HEK293 (cell line): Measurements from ENCODE around the gene MYRIP.

Experiments used
- CTCF ChIA-PET: fragments of 350-600 bp; formaldehyde crosslinking; extraction: SDS; loops from one replicate; lab custom pipeline; 2021; ENCODE audit warnings: antibody characterized with exemption; lab: Yijun Ruan, JAX
- POLR2A ChIA-PET: fragments of 300-600 bp; formaldehyde crosslinking; extraction: SDS; loops from one replicate; lab custom pipeline; 2020; ENCODE audit warnings: antibody characterized with exemption, inconsistent platforms; lab: Yijun Ruan, JAX
- H3K27ac ChIP-seq: fragments of 200-500 bp; sonication (Bioruptor generic); 2 replicates; pipeline ENCODE4 v1.5.1; 2014; ENCODE audit warnings: low read depth, low read length, control low read depth, inconsistent platforms; ENCODE audit errors: extremely low read depth
- H3K36me3 ChIP-seq, 2 experiments: fragments of 200-500 bp in 1 of 2; sonication (Bioruptor generic) in 1 of 2; 1 replicate in 1 of 2; 2 replicates in 1 of 2; pipeline ENCODE4 v1.5.1; 2014 to 2017; ENCODE audit warnings: inconsistent platforms in 2 of 2, low read length in 2 of 2; ENCODE audit not compliant: control insufficient read depth in 2 of 2, insufficient read depth in 1 of 2
- H3K4me1 ChIP-seq: fragments of 200-500 bp; sonication (Bioruptor generic); 2 replicates; pipeline ENCODE4 v1.5.1; 2014; ENCODE audit warnings: mild to moderate bottlenecking, low read length, inconsistent platforms; ENCODE audit not compliant: control insufficient read depth, insufficient read depth
- H3K4me3 ChIP-seq: 2 replicates; pipeline ENCODE4 v1.5.1; 2011; ENCODE audit warnings: low read depth, mild to moderate bottlenecking, control low read depth, low read length, moderate library complexity
- H3K9me3 ChIP-seq: fragments of 200-500 bp; sonication (Bioruptor generic); 2 replicates; pipeline ENCODE4 v1.5.1; 2014; ENCODE audit warnings: low read depth, low read length, inconsistent platforms; ENCODE audit not compliant: control insufficient read depth, insufficient read depth
- BCL6B ChIP-seq: fragments of 450-650 bp; formaldehyde crosslinking; IDR thresholded peaks from 2 replicates; pipeline ENCODE4 v1.5.1; 2017; ENCODE audit warnings: missing biosample characterization, missing genetic modification characterization
- FEZF1 ChIP-seq: fragments of 450-650 bp; formaldehyde crosslinking; IDR thresholded peaks from 2 replicates; pipeline ENCODE4 v1.5.1; 2016; ENCODE audit warnings: missing biosample characterization, missing genetic modification characterization
- PRDM6 ChIP-seq: fragments of 450-650 bp; formaldehyde crosslinking; IDR thresholded peaks from 2 replicates; pipeline ENCODE4 v1.5.1; 2017; ENCODE audit warnings: missing biosample characterization, missing genetic modification characterization
- SP7 ChIP-seq: fragments of 450-650 bp; formaldehyde crosslinking; IDR thresholded peaks from 2 replicates; pipeline ENCODE4 v1.5.1; 2016; ENCODE audit warnings: missing biosample characterization, missing genetic modification characterization
- TRIM28 ChIP-seq: IDR thresholded peaks from 2 replicates; pipeline ENCODE4 v1.6.1; 2011; ENCODE audit warnings: low read length, control low read depth, borderline replicate concordance
- ZBTB17 ChIP-seq: fragments of 450-650 bp; formaldehyde crosslinking; IDR thresholded peaks from 2 replicates; pipeline ENCODE4 v1.5.1; 2016; ENCODE audit warnings: missing biosample characterization, missing genetic modification characterization
- ZBTB44 ChIP-seq: fragments of 450-650 bp; IDR thresholded peaks from 2 replicates; pipeline ENCODE4 v1.5.1; 2018; ENCODE audit warnings: missing biosample characterization, mild to moderate bottlenecking, missing genetic modification characterization
- ZBTB7A ChIP-seq: fragments of 450-650 bp; formaldehyde crosslinking; IDR thresholded peaks from 2 replicates; pipeline ENCODE4 v1.5.1; 2016; ENCODE audit warnings: low read depth, missing biosample characterization, missing genetic modification characterization
- ZNF10 ChIP-seq: fragments of 450-650 bp; formaldehyde crosslinking; IDR thresholded peaks from 2 replicates; pipeline ENCODE4 v1.5.1; 2017; ENCODE audit warnings: missing biosample characterization, missing genetic modification characterization
- ZNF311 ChIP-seq: fragments of 450-650 bp; formaldehyde crosslinking; IDR thresholded peaks from 2 replicates; pipeline ENCODE4 v1.5.1; 2017; ENCODE audit warnings: missing biosample characterization, missing genetic modification characterization, borderline replicate concordance
- ZNF398 ChIP-seq: fragments of 450-650 bp; formaldehyde crosslinking; IDR thresholded peaks from 2 replicates; pipeline ENCODE4 v1.5.1; 2017; ENCODE audit warnings: missing biosample characterization, missing genetic modification characterization
- ZNF404 ChIP-seq: fragments of 450-650 bp; formaldehyde crosslinking; IDR thresholded peaks from 2 replicates; pipeline ENCODE4 v1.5.1; 2017; ENCODE audit warnings: missing biosample characterization, missing genetic modification characterization
- ZNF514 ChIP-seq: fragments of 450-650 bp; formaldehyde crosslinking; IDR thresholded peaks from 2 replicates; pipeline ENCODE4 v1.5.1; 2016; ENCODE audit warnings: missing biosample characterization, missing genetic modification characterization

Gene MYRIP

GRCh38 chr3:40265181-40265580 is 455.8 kb downstream of the MYRIP start:
- no peak overlapping the region for H3K27ac ChIP-seq
- ChIA-PET CTCF (interaction anchor here (0.6 kb wide), 1 partner anchor 443 kb away, joined by 4 read pairs; no protein-coding TSS in a partner anchor), POLR2A (no interaction called here)

GRCh38 chr3:40267937-40268724 is 458.7 kb downstream of the MYRIP start:
- ChIA-PET POLR2A (no interaction called here), CTCF (no interaction called here)
- H3K36me3 ChIP-seq = no peaks in the 10 kb centered on the region
- no peaks in the 10 kb centered on the region for H3K4me1 ChIP-seq
- no peak overlapping the region for H3K4me3 ChIP-seq
- no peaks in the 10 kb centered on the region for H3K9me3 ChIP-seq
- no peak overlapping the region for H3K27ac ChIP-seq
- TF ChIP-seq TRIM28 (peak; percentile 84; the same call in 1 of the 2 replicates), FEZF1 (peak; percentile 35; the same call in 1 of the 2 replicates), ZNF398 (tag by site-specific recombination) (no peak), BCL6B (tag by site-specific recombination) (no peak), ZNF311 (tag by site-specific recombination) (no peak), ZBTB7A (tag by site-specific recombination) (no peak), SP7 (tag by site-specific recombination) (0 out of 2 replicates have a peak, but pooled peaks have one; percentile 11)

More at GRCh38 chr3:40265181-40265580, 455.8 kb downstream of the MYRIP start:
- TF ChIP-seq ZNF404 (tag by site-specific recombination) (no peak), ZBTB44 (tag by site-specific recombination) (no peak), PRDM6 (tag by site-specific recombination) (no peak), ZBTB17 (tag by site-specific recombination) (no peak), ZNF514 (tag by site-specific recombination) (no peak), ZNF10 (no peak)
- Histone ChIP-seq H3K4me1 (no peaks in the 10 kb centered on the region), H3K9me3 (no peaks in the 10 kb centered on the region), H3K36me3 (no peaks in the 10 kb centered on the region), H3K4me3 (no peak overlapping the region)
